HG02571 (cell line): ENCODE results near the gene SCN8A.

Experiments
- ATAC-seq: cut with Tn5 transposase; IDR thresholded peaks from one replicate; pipeline ENCODE4 v1.9.1; 2021; ENCODE audit warnings: mild to moderate bottlenecking, moderate library complexity; ENCODE audit not compliant: unreplicated experiment

Gene SCN8A

DNA sequence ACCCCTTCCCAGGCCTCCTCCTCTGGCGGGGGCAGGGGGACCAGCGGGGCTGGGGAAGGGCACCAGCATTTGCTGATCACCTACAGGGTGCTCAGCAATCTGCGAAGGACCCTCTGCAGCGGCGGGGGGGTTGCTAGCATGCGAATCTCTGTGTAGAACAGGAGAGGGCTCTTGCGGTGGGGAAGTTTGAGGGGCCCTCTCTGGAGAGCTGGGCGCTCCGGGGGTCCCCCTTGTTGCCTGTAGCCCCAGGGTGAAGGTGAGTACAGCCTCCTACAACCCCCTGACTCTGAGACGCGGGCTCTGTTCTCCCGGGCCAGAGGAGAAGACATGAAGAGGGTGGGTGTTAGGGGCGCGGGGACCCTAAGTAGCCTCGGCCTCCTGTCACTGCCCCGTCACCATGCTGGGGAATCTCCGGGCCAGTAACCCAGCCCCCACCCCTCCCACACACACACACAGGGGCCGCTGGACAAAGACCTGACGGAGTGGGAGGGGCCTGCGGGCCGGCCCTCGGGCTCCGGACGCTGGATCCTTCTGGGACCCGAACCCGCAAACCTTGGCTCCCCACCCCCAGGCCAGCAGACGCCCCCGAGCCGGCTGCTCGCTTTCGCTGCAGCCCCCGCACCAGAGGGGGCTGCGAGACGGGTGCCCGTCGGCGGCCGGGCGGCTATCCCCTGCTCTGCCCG lies 256.8 kb downstream of the SCN8A start:
- ATAC-seq, result no peak

DNA sequence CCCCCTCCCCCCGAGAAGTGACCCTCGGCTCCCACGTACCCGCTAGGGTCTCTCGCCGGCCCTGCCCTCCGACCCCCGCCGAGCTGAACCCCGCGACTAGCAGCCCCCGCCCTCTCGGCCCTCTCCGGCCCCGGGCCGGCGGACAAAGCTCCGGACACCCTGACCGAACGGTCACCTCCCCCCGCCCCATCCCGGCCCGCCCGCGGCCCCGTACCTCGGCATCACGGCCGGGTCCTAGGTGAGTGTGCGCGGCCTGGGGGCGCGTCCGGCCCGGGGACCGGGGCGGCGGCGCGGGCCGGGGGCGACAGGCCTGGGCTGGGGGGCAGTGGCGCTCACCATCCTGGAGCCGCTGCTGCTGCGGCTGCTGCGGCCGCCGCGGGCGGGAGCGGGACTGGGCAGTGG lies 257.3 kb downstream of the SCN8A start, which contains the start of gene FIGNL2:
TSS of gene FIGNL2 (minus strand) at position 393 of the 402 bp plus-strand sequence. CDS start 26,305 bp downstream, outside the sequence.
- ATAC-seq, result no peak

DNA sequence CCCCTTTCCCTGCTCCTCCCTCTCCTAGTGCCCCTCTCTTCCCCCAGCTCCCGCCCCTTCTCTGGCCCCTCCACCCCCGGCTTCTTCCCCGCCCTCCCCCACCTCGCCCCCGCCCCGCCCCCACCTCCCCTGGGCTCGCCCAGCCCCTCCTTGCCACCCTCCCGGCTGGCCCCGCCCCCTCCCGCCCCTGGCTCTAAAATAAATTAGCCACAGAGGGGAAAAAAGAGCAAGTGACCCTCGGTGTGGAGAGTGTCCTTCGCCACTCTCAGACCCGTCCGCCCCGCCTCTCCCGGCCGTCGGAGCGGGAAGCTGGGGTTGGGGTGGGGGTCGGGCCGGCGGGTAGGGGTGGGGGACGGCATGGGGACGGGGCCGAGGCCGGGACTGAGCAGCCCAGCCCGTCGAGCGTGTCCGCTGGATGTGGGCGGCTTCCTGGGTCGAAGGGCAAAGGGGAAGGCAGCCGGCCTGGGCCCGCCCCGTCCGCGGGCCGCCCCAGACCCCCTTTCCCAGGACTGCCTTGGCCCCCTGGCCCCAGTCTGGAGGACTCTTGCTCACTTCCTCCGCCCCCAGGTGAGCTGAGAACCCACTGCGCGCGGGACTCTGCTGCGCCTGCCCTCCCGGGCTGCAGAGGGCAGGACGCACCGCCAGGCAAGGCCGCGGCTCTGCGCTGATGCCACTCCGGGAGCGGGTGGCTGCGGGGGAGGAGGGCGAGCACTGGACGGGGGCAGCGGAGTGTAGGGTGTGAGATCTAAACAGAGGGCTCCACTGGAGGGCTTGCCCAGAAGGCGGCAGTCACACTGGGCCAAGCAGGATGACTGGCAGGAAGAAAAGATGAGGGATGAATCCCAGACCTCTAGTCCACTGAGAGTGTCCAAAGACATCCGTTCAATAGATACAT lies 258.1 kb downstream of the SCN8A start:
- no peak for ATAC-seq

DNA sequence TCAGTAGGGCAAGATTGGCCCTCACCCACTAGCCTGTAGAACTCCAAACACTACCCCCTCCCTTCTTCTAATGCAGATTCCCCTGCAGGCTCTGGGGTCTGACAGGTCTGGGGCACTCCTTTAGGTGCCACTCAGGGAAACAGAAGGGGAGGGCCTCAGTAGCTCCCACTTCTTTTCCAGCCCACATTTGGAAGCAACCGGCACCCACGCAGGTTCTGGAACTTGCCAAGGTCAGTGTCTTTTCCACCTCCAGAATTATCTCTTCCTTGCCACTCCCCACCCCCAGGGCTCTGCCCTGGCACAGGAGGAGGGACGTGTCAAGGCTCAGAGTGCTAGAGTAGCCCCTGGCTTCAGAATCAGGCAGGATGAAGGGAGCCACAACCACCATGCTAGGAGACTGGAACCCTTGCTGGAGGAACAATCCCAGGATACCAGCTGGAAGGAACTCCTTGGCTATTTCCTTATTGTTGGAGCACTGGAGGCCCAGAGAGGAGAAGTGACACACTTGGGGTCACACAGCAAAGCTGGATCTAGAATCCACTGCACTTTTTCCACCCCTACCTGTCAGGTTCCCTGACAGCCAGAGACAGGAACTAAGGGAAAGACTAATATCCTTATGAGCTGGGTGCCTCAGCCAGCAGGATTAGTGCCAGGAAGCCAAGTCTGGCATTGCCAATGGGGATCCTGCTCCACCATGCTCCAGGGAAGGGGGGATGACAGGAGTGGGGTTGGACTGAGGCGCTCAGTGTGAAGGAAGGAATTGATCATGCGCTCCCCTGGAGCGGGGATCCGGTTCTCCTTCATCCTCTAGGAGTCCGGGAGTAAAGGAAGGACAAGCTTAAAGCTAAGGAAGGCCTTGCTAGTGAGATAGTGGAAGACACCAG lies 259.3 kb downstream of the SCN8A start:
- no peak for ATAC-seq

DNA sequence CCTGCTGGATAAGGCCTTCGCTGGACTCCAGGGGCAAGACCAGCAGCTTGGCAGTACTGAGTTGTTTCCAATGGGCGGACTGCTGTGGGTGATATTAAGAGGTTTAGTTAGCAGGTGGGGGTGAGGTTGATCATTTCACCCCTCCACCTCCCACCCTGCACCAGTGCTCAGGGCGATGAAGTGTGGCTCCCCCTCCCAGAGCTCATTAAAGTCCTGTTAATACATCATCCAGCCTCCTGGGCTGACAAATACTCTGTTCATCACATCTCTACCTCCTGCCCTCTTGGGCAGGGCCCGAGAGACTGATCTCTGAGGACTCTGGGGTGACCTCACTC lies 259.9 kb downstream of the SCN8A start:
- ATAC-seq, result no peak

DNA sequence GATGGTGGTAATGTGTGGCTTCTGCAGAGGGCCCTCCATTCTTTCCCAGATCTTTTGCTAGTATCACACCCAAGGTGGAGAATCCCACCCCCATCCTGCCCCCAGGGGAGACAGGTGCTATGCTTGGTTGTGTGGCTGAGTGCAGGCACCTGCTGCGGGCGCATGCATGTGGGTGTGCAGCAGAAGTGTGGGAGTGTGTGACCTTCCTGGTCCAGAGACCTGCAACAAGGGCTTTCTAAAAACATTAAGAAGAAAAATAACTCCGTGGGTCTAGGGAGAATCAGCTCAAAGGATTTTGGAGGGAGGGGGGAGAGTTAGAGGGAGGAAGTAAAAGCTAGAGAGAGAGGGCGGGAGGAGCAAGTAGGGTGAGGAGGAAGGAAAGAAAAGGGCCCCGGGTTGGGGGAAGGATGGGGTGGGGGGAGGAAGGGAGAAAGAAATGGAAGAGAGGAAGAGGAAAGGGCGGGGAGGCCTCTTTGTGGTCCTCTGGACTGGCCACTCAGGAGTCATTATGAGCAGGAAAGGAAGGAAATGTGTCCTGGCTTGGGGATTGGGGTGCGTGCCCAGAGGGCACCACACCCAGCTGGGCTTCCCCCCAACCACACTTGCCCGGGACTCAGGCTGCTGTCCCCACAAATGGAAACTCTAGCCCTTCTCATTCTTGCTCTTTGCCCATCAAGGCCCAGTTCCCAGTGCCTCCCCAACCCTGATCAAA lies 260.5 kb downstream of the SCN8A start:
- ATAC-seq, result no peak

DNA sequence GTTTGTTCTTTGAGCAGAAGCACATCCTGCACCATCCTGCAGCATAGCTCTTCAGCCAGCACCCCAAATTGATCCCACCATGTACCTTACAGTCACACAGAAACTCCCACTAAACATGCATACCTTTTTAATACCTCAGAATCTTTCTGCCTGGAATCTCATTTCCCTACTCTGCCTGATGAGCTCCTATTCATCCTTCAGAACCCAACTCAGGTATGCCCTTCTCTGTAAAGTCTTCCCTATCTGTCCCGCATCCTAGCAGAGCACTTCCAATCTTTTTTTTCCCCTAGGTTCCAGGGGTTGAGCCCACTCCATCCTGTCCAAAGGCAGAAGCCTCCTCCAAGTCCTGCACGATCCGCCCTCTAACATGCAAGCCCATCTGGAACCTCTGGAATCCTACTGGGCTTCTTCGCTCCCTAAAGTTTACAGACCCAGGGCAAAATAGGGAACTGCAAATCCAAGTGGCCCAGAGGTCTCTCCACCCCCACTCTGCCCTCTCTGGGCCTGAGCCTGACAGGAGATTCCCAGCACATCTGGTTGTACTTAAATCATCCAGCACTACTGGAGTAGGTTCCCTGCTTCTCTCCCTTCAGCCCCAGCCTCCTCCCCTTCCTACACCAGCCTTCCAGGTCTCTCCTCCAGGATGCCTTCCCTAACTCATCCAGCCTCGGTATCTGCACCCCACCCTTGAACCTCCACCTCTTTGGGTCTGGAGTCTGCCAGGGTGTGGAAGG lies 261.5 kb downstream of the SCN8A start:
- ATAC-seq, result no peak

DNA sequence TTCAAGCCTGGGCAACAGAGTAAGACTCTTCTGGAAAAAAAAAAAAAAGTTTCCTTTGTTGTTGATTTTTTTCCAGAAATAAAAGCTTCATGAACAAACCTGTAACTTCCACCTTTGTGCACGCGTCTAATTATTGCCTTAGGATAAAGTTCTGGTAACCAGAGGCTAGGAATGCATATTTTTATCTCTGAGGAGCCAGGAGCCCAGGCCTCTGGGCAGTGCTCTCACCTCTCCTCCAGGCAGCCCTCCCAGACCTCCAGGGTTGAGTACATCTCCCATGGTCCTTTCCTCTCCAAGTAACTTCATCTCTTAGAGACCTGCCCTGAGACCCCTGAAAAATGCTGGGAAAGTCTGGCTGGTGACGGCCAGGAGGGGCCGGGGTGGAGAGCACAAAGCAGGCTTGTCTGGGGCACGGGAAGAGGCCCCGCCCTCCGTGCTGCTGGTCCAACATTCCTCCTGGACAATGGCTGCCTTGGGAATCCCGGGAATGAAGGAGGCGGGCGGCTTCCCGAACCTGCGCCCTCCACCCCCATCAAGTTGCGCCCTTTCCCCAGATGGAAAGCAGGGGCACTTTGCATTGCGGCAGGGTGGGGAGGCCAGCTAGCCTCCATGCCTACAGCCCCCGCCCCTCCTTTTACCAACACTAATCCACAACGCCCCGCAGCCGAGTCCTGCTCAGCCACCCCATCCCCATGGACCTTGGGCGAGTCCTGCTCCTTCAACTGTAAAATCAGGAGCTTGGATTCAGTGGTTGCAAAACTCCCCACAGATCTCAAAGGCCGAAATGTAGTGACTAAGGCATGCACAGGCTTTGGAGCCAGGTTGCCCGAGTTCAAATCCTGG lies 264.8 kb downstream of the SCN8A start:
- ATAC-seq, result no peak

DNA sequence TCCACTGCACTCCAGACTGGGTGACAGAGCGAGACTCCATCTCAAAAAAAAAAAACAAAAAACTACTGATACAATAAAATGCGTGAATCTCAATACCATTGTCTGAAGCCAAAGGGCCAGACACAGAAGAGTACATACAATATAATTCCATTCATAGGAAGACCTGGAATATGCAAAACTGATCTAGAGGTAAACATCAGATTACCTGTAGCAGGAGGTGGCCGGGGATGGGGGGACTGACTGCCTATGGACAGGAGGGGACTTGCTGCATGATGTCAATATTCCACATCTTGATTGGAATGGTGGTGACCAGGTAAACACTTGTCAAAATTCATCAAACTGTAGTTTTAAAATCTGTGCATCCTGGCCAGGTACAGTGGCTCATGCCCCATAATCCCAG lies 270.0 kb downstream of the SCN8A start:
- ATAC-seq, result no peak
